ENCODE results near the gene RANBP9.

RANBP9 gene

DNA sequence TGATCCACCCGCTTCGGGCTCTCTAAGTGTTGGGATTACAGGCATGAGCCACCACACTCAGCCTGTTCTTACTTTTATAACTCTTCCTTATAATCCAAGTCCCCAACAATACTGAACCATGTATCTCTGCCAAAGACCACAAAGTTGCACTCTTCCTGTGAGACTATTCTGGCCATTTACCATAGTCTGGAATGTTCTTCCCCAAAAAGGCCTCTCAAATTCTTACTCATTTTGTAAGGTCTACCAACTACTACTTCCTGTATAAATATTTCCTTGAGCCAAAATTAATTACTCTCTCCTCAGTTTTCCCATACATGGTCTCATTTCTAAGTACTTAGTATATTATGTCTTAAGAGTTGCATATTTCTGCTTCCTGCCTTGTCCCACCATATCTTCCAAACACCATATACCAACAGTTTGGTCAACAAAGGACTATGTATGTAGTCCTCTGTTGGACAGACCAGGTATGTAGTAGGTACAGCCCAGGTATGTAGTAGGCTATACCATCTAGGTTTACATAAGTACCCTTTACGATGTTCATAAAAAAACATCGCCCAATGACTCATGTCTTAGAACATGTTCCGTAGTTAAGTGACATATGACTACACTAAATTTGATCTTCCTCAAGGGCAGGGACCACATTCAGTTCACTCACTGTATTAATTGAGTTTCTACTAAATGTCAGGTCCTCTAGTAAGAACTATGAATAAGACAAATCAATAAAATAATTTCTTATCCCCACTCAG is 22.0 kb downstream of the RANBP9 start:
- no peak for DNase-seq
- Histone ChIP-seq H3K4me3 (ENCODE audit: low read length) (no peak overlapping the region), H4K5ac (ENCODE audit: low read length) (no peak overlapping the region), H3K9ac (ENCODE audit: low read length) (no peak overlapping the region), H3K27ac (ENCODE audit: low read depth, low read length) (no peak overlapping the region), H3K4ac (ENCODE audit: low read depth, low read length) (no peak overlapping the region), H3K18ac (ENCODE audit: low read length) (no peak overlapping the region), H3K27me3 (ENCODE audit: insufficient read depth, low read length, poor library complexity) (no peaks in the 10 kb centered on the region), H3K4me1 (ENCODE audit: control insufficient read depth, low read depth, low read length) (no peaks in the 10 kb centered on the region), H3K4me2 (ENCODE audit: low read length) (no peak overlapping the region), H3K23ac (ENCODE audit: low read length) (no peak overlapping the region), H4K8ac (ENCODE audit: low read depth, low read length) (no peak overlapping the region), H3K79me1 (ENCODE audit: low read length) (peaks cover 5% of the 10 kb centered on the region), H3K36me3 (ENCODE audit: control insufficient read depth, insufficient read depth, low read length) (no peaks in the 10 kb centered on the region), H2BK15ac (replicated peaks; ENCODE audit: low read depth) (no peak overlapping the region), H2BK5ac (ENCODE audit: low read length) (no peak overlapping the region), H3K79me2 (ENCODE audit: control insufficient read depth, insufficient read depth, low read length) (peaks cover 8% of the 10 kb centered on the region), H2BK120ac (ENCODE audit: low read depth, low read length) (no peak overlapping the region), H3K56ac (ENCODE audit: low read length) (no peak overlapping the region), H2AK5ac (ENCODE audit: low read length) (no peak overlapping the region)
- no CpG with 5 or more reads among the region's 5 CpGs for WGBS (ENCODE audit: extremely low coverage, insufficient coverage, low lambda C conversion rate)

DNA sequence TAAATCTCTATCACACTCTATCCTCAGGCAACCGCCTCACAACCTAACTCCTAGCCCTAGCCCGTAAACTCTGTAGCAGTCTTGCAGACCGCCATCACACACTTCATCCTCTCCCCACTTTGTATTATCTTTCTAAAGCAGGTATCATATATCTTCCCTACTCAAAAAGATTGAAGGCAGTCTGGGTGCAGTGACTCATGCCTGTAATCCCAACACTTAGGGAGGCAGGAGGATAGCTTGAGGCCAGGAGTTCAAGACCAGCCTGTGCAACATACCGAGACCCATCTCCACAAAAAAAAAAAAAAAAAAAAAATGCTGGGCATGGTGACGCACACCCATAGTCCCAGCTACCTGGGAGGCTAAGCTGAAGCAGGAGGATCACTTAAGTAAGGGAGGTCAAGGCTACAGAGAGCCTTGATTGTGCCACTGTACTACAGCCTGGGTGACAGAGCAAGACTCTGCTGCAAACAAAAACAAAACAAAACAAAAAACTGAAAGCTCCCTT is 22.9 kb downstream of the RANBP9 start:
- H3K18ac ChIP-seq (ENCODE audit: low read length) = no peak overlapping the region
- no peaks in the 10 kb centered on the region for H3K4me1 ChIP-seq (ENCODE audit: control insufficient read depth, low read depth, low read length)
- no peak overlapping the region for H3K56ac ChIP-seq (ENCODE audit: low read length)
- WGBS (ENCODE audit: extremely low coverage, insufficient coverage, low lambda C conversion rate) = no CpG with 5 or more reads among the region's 5 CpGs
- H3K79me1 ChIP-seq (ENCODE audit: low read length) = peaks cover 6% of the 10 kb centered on the region
- peaks cover 8% of the 10 kb centered on the region for H3K79me2 ChIP-seq (ENCODE audit: control insufficient read depth, insufficient read depth, low read length)
- H3K23ac ChIP-seq (ENCODE audit: low read length) = no peak overlapping the region
- no peak overlapping the region for H2BK120ac ChIP-seq (ENCODE audit: low read depth, low read length)
- H3K27ac ChIP-seq (ENCODE audit: low read depth, low read length) = no peak overlapping the region
- H2BK15ac ChIP-seq (replicated peaks; ENCODE audit: low read depth) = no peak overlapping the region
- H3K36me3 ChIP-seq (ENCODE audit: control insufficient read depth, insufficient read depth, low read length) = no peaks in the 10 kb centered on the region
- no peak overlapping the region for H2AK5ac ChIP-seq (ENCODE audit: low read length)
- no peak overlapping the region for H4K5ac ChIP-seq (ENCODE audit: low read length)
- no peak overlapping the region for H4K8ac ChIP-seq (ENCODE audit: low read depth, low read length)
- H3K4ac ChIP-seq (ENCODE audit: low read depth, low read length) = no peak overlapping the region
- H3K27me3 ChIP-seq (ENCODE audit: insufficient read depth, low read length, poor library complexity) = no peaks in the 10 kb centered on the region
- DNase-seq = no peak
- H3K4me2 ChIP-seq (ENCODE audit: low read length) = no peak overlapping the region
- no peak overlapping the region for H3K4me3 ChIP-seq (ENCODE audit: low read length)
- H3K9ac ChIP-seq (ENCODE audit: low read length) = no peak overlapping the region
- H2BK5ac ChIP-seq (ENCODE audit: low read length) = no peak overlapping the region

- H3K27ac ChIP-seq (ENCODE audit: low read depth, low read length) = no peak overlapping the region
- no peak for DNase-seq
- H3K56ac ChIP-seq (ENCODE audit: low read length) = no peak overlapping the region
Observed at GRCh38 chr6:13687917-13688351, 23.7 kb downstream of the RANBP9 start.

DNA sequence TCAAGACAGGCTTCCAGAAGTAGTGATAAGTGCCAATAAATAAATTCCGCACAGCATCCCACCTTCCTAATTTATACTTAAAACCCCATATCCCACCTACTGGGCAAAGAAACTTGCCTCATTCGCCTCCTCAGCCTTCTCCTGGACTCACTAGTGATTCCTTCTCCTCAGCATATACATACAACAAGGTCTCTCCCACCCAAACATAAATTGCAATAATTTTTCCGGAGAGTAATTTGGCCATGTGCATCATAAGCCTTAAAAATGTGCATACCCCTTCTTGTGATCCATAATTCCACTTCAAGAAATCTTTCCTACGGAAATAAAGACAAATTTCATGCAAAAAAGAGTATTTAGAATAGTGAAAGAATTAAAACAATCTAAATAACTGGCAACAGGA is 26.8 kb downstream of the RANBP9 start:
- Histone ChIP-seq H2BK120ac (ENCODE audit: low read depth, low read length) (no peak overlapping the region), H2AK5ac (ENCODE audit: low read length) (no peak overlapping the region), H3K4me1 (ENCODE audit: control insufficient read depth, low read depth, low read length) (no peaks in the 10 kb centered on the region), H3K27ac (ENCODE audit: low read depth, low read length) (no peak overlapping the region), H3K4me2 (ENCODE audit: low read length) (no peak overlapping the region), H2BK5ac (ENCODE audit: low read length) (no peak overlapping the region), H3K18ac (ENCODE audit: low read length) (no peak overlapping the region), H3K4me3 (ENCODE audit: low read length) (no peak overlapping the region), H3K79me1 (ENCODE audit: low read length) (peaks cover 5% of the 10 kb centered on the region), H3K27me3 (ENCODE audit: insufficient read depth, low read length, poor library complexity) (no peaks in the 10 kb centered on the region), H3K36me3 (ENCODE audit: control insufficient read depth, insufficient read depth, low read length) (no peaks in the 10 kb centered on the region), H3K9ac (ENCODE audit: low read length) (no peak overlapping the region), H3K79me2 (ENCODE audit: control insufficient read depth, insufficient read depth, low read length) (peaks cover 8% of the 10 kb centered on the region), H2BK15ac (replicated peaks; ENCODE audit: low read depth) (no peak overlapping the region), H4K8ac (ENCODE audit: low read depth, low read length) (no peak overlapping the region), H3K56ac (ENCODE audit: low read length) (no peak overlapping the region), H3K4ac (ENCODE audit: low read depth, low read length) (no peak overlapping the region), H4K5ac (ENCODE audit: low read length) (no peak overlapping the region), H3K23ac (ENCODE audit: low read length) (no peak overlapping the region)
- DNase-seq = no peak
- WGBS (ENCODE audit: extremely low coverage, insufficient coverage, low lambda C conversion rate) = no CpG with 5 or more reads among the region's 4 CpGs

More at GRCh38 chr6:13687917-13688351, 23.7 kb downstream of the RANBP9 start:
- Histone ChIP-seq H4K8ac (ENCODE audit: low read depth, low read length) (no peak overlapping the region), H3K4me1 (ENCODE audit: control insufficient read depth, low read depth, low read length) (no peaks in the 10 kb centered on the region), H2BK5ac (ENCODE audit: low read length) (no peak overlapping the region), H3K4ac (ENCODE audit: low read depth, low read length) (no peak overlapping the region), H3K23ac (ENCODE audit: low read length) (peak overlapping the region; percentile 53), H2AK5ac (ENCODE audit: low read length) (no peak overlapping the region), H3K4me3 (ENCODE audit: low read length) (no peak overlapping the region), H3K18ac (ENCODE audit: low read length) (no peak overlapping the region), H4K5ac (ENCODE audit: low read length) (no peak overlapping the region), H3K79me1 (ENCODE audit: low read length) (peaks cover 6% of the 10 kb centered on the region), H3K79me2 (ENCODE audit: control insufficient read depth, insufficient read depth, low read length) (peaks cover 8% of the 10 kb centered on the region), H2BK15ac (replicated peaks; ENCODE audit: low read depth) (no peak overlapping the region), H3K36me3 (ENCODE audit: control insufficient read depth, insufficient read depth, low read length) (no peaks in the 10 kb centered on the region), H3K27me3 (ENCODE audit: insufficient read depth, low read length, poor library complexity) (no peaks in the 10 kb centered on the region), H2BK120ac (ENCODE audit: low read depth, low read length) (no peak overlapping the region), H3K4me2 (ENCODE audit: low read length) (no peak overlapping the region), H3K9ac (ENCODE audit: low read length) (no peak overlapping the region)
- no CpG with 5 or more reads among the region's 1 CpG for WGBS (ENCODE audit: extremely low coverage, insufficient coverage, low lambda C conversion rate)

- Histone ChIP-seq H3K23ac (ENCODE audit: low read length) (no peak overlapping the region), H2BK5ac (ENCODE audit: low read length) (no peak overlapping the region), H3K9ac (ENCODE audit: low read length) (no peak overlapping the region), H3K27ac (ENCODE audit: low read depth, low read length) (no peak overlapping the region), H3K4ac (ENCODE audit: low read depth, low read length) (no peak overlapping the region), H3K4me2 (ENCODE audit: low read length) (no peak overlapping the region), H2AK5ac (ENCODE audit: low read length) (no peak overlapping the region), H3K18ac (ENCODE audit: low read length) (no peak overlapping the region), H3K4me3 (ENCODE audit: low read length) (no peak overlapping the region), H4K5ac (ENCODE audit: low read length) (no peak overlapping the region), H2BK120ac (ENCODE audit: low read depth, low read length) (no peak overlapping the region), H3K27me3 (ENCODE audit: insufficient read depth, low read length, poor library complexity) (no peaks in the 10 kb centered on the region), H4K8ac (ENCODE audit: low read depth, low read length) (no peak overlapping the region), H3K36me3 (ENCODE audit: control insufficient read depth, insufficient read depth, low read length) (no peaks in the 10 kb centered on the region), H3K79me1 (ENCODE audit: low read length) (peaks cover 4% of the 10 kb centered on the region), H3K4me1 (ENCODE audit: control insufficient read depth, low read depth, low read length) (no peaks in the 10 kb centered on the region), H3K56ac (ENCODE audit: low read length) (no peak overlapping the region), H3K79me2 (ENCODE audit: control insufficient read depth, insufficient read depth, low read length) (peaks cover 6% of the 10 kb centered on the region), H2BK15ac (replicated peaks; ENCODE audit: low read depth) (no peak overlapping the region)
- no peak for DNase-seq
Observed at GRCh38 chr6:13683038-13683437, 28.6 kb downstream of the RANBP9 start.

DNA sequence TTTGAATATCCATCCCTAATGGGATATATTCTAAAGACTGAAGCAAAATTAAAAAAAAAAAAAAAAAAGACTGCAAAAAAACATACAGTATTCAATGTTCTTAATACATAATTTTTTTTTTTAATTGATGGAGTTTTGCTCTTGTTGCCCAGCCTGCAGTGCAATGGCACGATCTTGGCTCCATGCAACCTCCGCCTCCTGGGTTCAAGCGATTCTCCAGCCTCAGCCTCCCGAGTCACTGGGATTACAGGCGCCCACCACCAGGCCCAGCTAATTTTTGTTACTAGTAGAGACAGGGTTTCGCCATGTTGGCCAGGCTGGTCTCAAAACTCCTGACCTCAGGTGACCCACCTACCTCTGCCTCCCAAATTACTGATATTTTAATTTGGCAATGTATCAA is 29.3 kb downstream of the RANBP9 start:
- no peak overlapping the region for H3K4me2 ChIP-seq (ENCODE audit: low read length)
- WGBS (ENCODE audit: extremely low coverage, insufficient coverage, low lambda C conversion rate) = no CpG with 5 or more reads among the region's 6 CpGs
- H4K5ac ChIP-seq (ENCODE audit: low read length) = no peak overlapping the region
- no peak overlapping the region for H2BK5ac ChIP-seq (ENCODE audit: low read length)
- no peaks in the 10 kb centered on the region for H3K36me3 ChIP-seq (ENCODE audit: control insufficient read depth, insufficient read depth, low read length)
- DNase-seq = no peak
- H3K4me1 ChIP-seq (ENCODE audit: control insufficient read depth, low read depth, low read length) = no peaks in the 10 kb centered on the region
- peaks cover 7% of the 10 kb centered on the region for H3K79me1 ChIP-seq (ENCODE audit: low read length)
- no peak overlapping the region for H3K4me3 ChIP-seq (ENCODE audit: low read length)
- no peak overlapping the region for H3K23ac ChIP-seq (ENCODE audit: low read length)
- H3K9ac ChIP-seq (ENCODE audit: low read length) = no peak overlapping the region
- H3K18ac ChIP-seq (ENCODE audit: low read length) = no peak overlapping the region
- H3K4ac ChIP-seq (ENCODE audit: low read depth, low read length) = no peak overlapping the region
- H3K27ac ChIP-seq (ENCODE audit: low read depth, low read length) = no peak overlapping the region
- no peak overlapping the region for H2BK120ac ChIP-seq (ENCODE audit: low read depth, low read length)
- H3K79me2 ChIP-seq (ENCODE audit: control insufficient read depth, insufficient read depth, low read length) = peaks cover 7% of the 10 kb centered on the region
- H2AK5ac ChIP-seq (ENCODE audit: low read length) = no peak overlapping the region
- H2BK15ac ChIP-seq (replicated peaks; ENCODE audit: low read depth) = no peak overlapping the region
- H4K8ac ChIP-seq (ENCODE audit: low read depth, low read length) = no peak overlapping the region
- no peak overlapping the region for H3K56ac ChIP-seq (ENCODE audit: low read length)
- H3K27me3 ChIP-seq (ENCODE audit: insufficient read depth, low read length, poor library complexity) = no peaks in the 10 kb centered on the region

Measured in mesendoderm (in vitro differentiated cells).